Measurements from ENCODE around the gene RYR2.
"Not testable (repeated sequence)": the region's sequence is repeated elsewhere in the genome, so short reads cannot be mapped to it uniquely, and the experiment has no call there.

The RYR2 gene

GRCh38 chr1:237145379-237146135 is 103.6 kb downstream of the RYR2 start:
- DNase-seq (ENCODE audit: low read depth, low spot score), result no peak

- no peak for DNase-seq (ENCODE audit: low read depth, low spot score)
Measured at GRCh38 chr1:237146241-237146640, 104.3 kb downstream of the RYR2 start.

- DNase-seq (ENCODE audit: low read depth, low spot score), result no peak
Measured at GRCh38 chr1:237149857-237150256, 107.9 kb downstream of the RYR2 start.

- DNase-seq (ENCODE audit: low read depth, low spot score), result not testable (repeated sequence)
Measured at GRCh38 chr1:237151979-237152378, 110.0 kb downstream of the RYR2 start.

- DNase-seq (ENCODE audit: low read depth, low spot score), result no peak
Measured at GRCh38 chr1:237152506-237153335, 110.7 kb downstream of the RYR2 start.

- DNase-seq (ENCODE audit: low read depth, low spot score), result no peak
Measured at GRCh38 chr1:237154157-237154556, 112.2 kb downstream of the RYR2 start.

GRCh38 chr1:237164406-237165352 is 122.7 kb downstream of the RYR2 start:
- no peak for DNase-seq (ENCODE audit: low read depth, low spot score)

- DNase-seq (ENCODE audit: low read depth, low spot score), result no peak
Measured at GRCh38 chr1:237166086-237166485, 124.1 kb downstream of the RYR2 start.

GRCh38 chr1:237166593-237167101 is 124.7 kb downstream of the RYR2 start:
- DNase-seq (ENCODE audit: low read depth, low spot score), result no peak

- DNase-seq (ENCODE audit: low read depth, low spot score), result no peak
Measured at GRCh38 chr1:237170149-237170548, 128.2 kb downstream of the RYR2 start.

- DNase-seq (ENCODE audit: low read depth, low spot score), result no peak
Measured at GRCh38 chr1:237171454-237172117, 129.6 kb downstream of the RYR2 start.

- DNase-seq (ENCODE audit: low read depth, low spot score), result no peak
Measured at GRCh38 chr1:237172118-237172485, 130.1 kb downstream of the RYR2 start.

GRCh38 chr1:237179503-237179902 is 137.5 kb downstream of the RYR2 start:
- no peak for DNase-seq (ENCODE audit: low read depth, low spot score)

- DNase-seq (ENCODE audit: low read depth, low spot score), result no peak
Measured at GRCh38 chr1:237180256-237180655, 138.3 kb downstream of the RYR2 start.

- DNase-seq (ENCODE audit: low read depth, low spot score), result no peak
Measured at GRCh38 chr1:237181743-237182317, 139.8 kb downstream of the RYR2 start.

GRCh38 chr1:237183963-237184540 is 142.1 kb downstream of the RYR2 start:
- no peak for DNase-seq (ENCODE audit: low read depth, low spot score)

- DNase-seq (ENCODE audit: low read depth, low spot score), result no peak
Measured at GRCh38 chr1:237186675-237187074, 144.7 kb downstream of the RYR2 start.

- DNase-seq (ENCODE audit: low read depth, low spot score), result no peak
Measured at GRCh38 chr1:237187842-237188241, 145.9 kb downstream of the RYR2 start.

GRCh38 chr1:237191403-237191802 is 149.4 kb downstream of the RYR2 start:
- no peak for DNase-seq (ENCODE audit: low read depth, low spot score)
